HG03521 (cell line): Measurements from ENCODE around the gene RMP24.

ENCODE experiments used
- ATAC-seq: cut with Tn5 transposase; IDR thresholded peaks from one replicate; pipeline ENCODE4 v1.9.1; 2021; ENCODE audit warnings: mild to moderate bottlenecking, moderate library complexity; ENCODE audit not compliant: unreplicated experiment

RMP24 gene

DNA sequence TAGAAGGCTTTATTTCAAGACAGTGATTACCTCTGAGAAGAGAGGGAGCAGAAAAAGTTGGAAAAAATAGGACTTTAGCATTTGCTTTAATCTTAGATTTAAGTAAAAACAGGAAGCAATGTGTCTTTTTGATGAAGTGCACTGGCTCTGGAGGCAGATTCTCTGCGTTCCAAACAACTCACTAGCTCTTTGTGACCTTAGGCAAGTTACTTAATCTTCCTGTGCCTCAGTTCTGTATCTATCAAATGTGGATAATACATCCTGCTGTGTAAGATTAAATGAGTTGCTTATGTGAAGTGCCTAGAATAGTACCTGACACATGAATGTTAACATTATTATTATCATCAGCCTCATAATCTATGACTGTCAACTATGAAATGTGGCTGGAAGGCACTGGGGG lies 52.5 kb downstream of the RMP24 start:
- ATAC-seq: no peak

DNA sequence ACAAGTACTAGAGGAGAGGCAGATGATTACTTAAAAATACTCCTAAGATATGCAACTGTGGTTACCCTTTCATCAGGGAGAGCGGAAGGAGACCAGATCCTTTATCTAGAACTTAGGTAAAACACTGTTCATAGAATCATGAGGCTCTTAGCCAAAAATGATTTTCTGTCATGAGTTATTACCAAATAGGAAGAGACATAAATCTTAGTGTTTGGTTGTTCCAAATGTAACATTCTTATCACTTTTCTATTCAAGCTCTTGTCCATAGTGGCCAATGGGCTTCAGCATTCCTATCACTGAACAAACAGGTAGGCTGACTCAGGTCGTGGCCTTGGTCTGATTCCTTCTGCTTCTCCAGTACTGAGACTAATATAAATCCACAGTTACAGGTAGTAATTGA lies 56.4 kb downstream of the RMP24 start:
- ATAC-seq: no peak
